IMR-90 (cell line): ENCODE data around the gene SLC35D2. TPM values are rescaled to one million over a fixed set of nuclear protein-coding genes. Genes with fewer than 3 reads are reported as not detected.

Source experiments
- ATAC-seq: fragments of 200-7000 bp; cut with Tn5 transposase; 2 replicates; pipeline ENCODE4 v1.9.1; 2020; ENCODE audit warnings: low read depth, mild to moderate bottlenecking, moderate library complexity
- BruUV-seq: library from RNA; stranded (reverse); fragments of 400-500 nt; replicated peaks from 2 replicates; lab custom pipeline; 2021; lab: Mats Ljungman, UMichigan
- CTCF ChIA-PET: fragments of 300-600 bp; formaldehyde crosslinking; extraction: SDS; loops from one replicate; lab custom pipeline; 2021; ENCODE audit warnings: antibody characterized with exemption; lab: Yijun Ruan, JAX
- POLR2A ChIA-PET: fragments of 300-600 bp; sonication (Branson Sonifier 250); formaldehyde crosslinking; loops from one replicate; lab custom pipeline; 2022; ENCODE audit warnings: antibody characterized with exemption; ENCODE audit not compliant: unreplicated experiment; lab: Charles Lee
- DNase-seq: peaks from one replicate; pipeline ENCODE4 v3.0.0; 2013
- H2AFZ ChIP-seq: replicated peaks from 2 replicates; pipeline ENCODE3; 2013; ENCODE audit warnings: low read length, mild to moderate bottlenecking; ENCODE audit not compliant: poor library complexity
- H2AK5ac ChIP-seq: 2 replicates; pipeline ENCODE4 v1.6.1; 2013; ENCODE audit warnings: low read depth, low read length, inconsistent platforms
- H2AK9ac ChIP-seq: replicated peaks from 2 replicates; pipeline ENCODE3; 2013; ENCODE audit warnings: mild to moderate bottlenecking, low read depth, low read length, moderate library complexity; ENCODE audit not compliant: poor library complexity
- H2BK120ac ChIP-seq: 2 replicates; pipeline ENCODE4 v1.6.1; 2013; ENCODE audit warnings: low read depth, low read length, inconsistent platforms
- H2BK15ac ChIP-seq: 3 replicates; pipeline ENCODE4 v1.6.1; 2013; ENCODE audit warnings: low read depth, low read length, inconsistent platforms
- H2BK20ac ChIP-seq: 2 replicates; pipeline ENCODE4 v1.6.1; 2013; ENCODE audit warnings: low read depth, mild to moderate bottlenecking, inconsistent platforms, low read length, moderate library complexity
- H2BK5ac ChIP-seq: 2 replicates; pipeline ENCODE4 v1.6.1; 2013; ENCODE audit warnings: mild to moderate bottlenecking, low read depth, low read length, inconsistent platforms; ENCODE audit not compliant: poor library complexity, severe bottlenecking
- H3K14ac ChIP-seq: replicated peaks from 2 replicates; pipeline ENCODE4 v1.6.1; 2013; ENCODE audit warnings: low read depth, low read length, inconsistent platforms
- H3K18ac ChIP-seq: 2 replicates; pipeline ENCODE4 v1.6.1; 2013; ENCODE audit warnings: low read depth, low read length, control low read depth
- H3K23ac ChIP-seq: 2 replicates; pipeline ENCODE4 v1.6.1; 2013; ENCODE audit warnings: low read depth, low read length, inconsistent platforms
- H3K27ac ChIP-seq: 2 replicates; pipeline ENCODE4 v1.5.1; 2013; ENCODE audit warnings: mild to moderate bottlenecking, control low read depth, low read length; ENCODE audit not compliant: insufficient read depth
- H3K27me3 ChIP-seq: 2 replicates; pipeline ENCODE4 v1.6.1; 2013; ENCODE audit warnings: low read length; ENCODE audit not compliant: control insufficient read depth, insufficient read depth
- H3K36me3 ChIP-seq: 2 replicates; pipeline ENCODE4 v1.6.1; 2013; ENCODE audit warnings: low read length, mixed read lengths; ENCODE audit not compliant: control insufficient read depth, insufficient read depth
- H3K4ac ChIP-seq: 2 replicates; pipeline ENCODE4 v1.6.1; 2013; ENCODE audit warnings: low read depth, low read length, inconsistent platforms
- H3K4me1 ChIP-seq: 2 replicates; pipeline ENCODE4 v1.6.1; 2013; ENCODE audit warnings: low read length, mixed read lengths; ENCODE audit not compliant: control insufficient read depth, insufficient read depth
- H3K4me2 ChIP-seq: 2 replicates; pipeline ENCODE4 v1.6.1; 2013; ENCODE audit warnings: low read depth, mild to moderate bottlenecking, control low read depth, low read length, moderate library complexity
- H3K4me3 ChIP-seq: 2 replicates; pipeline ENCODE4 v1.5.1; 2013; ENCODE audit warnings: low read depth, mild to moderate bottlenecking, control low read depth, low read length, moderate library complexity; ENCODE audit not compliant: insufficient read depth
- H3K56ac ChIP-seq: 2 replicates; pipeline ENCODE4 v1.6.1; 2013; ENCODE audit warnings: low read length, inconsistent platforms; ENCODE audit not compliant: insufficient read depth; ENCODE audit errors: extremely low read depth
- H3K79me1 ChIP-seq, 2 experiments: 2 replicates each; pipeline ENCODE4 v1.6.1; 2013; ENCODE audit warnings: low read length in 2 of 2, inconsistent platforms in 1 of 2, low read depth in 1 of 2
- H3K9ac ChIP-seq: 2 replicates; pipeline ENCODE4 v1.6.1; 2013; ENCODE audit warnings: low read depth, low read length, control low read depth
- H3K9me1 ChIP-seq: 2 replicates; pipeline ENCODE4 v1.6.1; 2013; ENCODE audit warnings: low read length, inconsistent platforms; ENCODE audit not compliant: insufficient read depth
- H3K9me3 ChIP-seq: 2 replicates; pipeline ENCODE4 v1.6.1; 2013; ENCODE audit warnings: low read length; ENCODE audit not compliant: control insufficient read depth, insufficient read depth
- H4K20me1 ChIP-seq: 2 replicates; pipeline ENCODE4 v1.6.1; 2013; ENCODE audit warnings: low read length, inconsistent platforms; ENCODE audit not compliant: insufficient read depth
- H4K5ac ChIP-seq: 2 replicates; pipeline ENCODE4 v1.6.1; 2013; ENCODE audit warnings: mild to moderate bottlenecking, low read depth, low read length, control low read depth
- H4K8ac ChIP-seq, 2 experiments: 2 replicates each; pipeline ENCODE4 v1.6.1; 2013; ENCODE audit warnings: low read depth in 2 of 2, low read length in 2 of 2, control low read depth in 1 of 2, inconsistent platforms in 1 of 2
- H4K91ac ChIP-seq: 2 replicates; pipeline ENCODE4 v1.6.1; 2013; ENCODE audit warnings: low read depth, low read length, inconsistent platforms; ENCODE audit not compliant: insufficient read depth
- BHLHE40 ChIP-seq: fragments of 150-350 bp; IDR thresholded peaks from 2 replicates; pipeline ENCODE4 v1.6.1; 2016; ENCODE audit warnings: mild to moderate bottlenecking, low read depth, low read length
- CEBPB ChIP-seq: IDR thresholded peaks from 2 replicates; pipeline ENCODE4 v1.6.1; 2012; ENCODE audit warnings: low read depth, low read length, improper control_type of control experiment
- CHD1 ChIP-seq: IDR thresholded peaks from 2 replicates; pipeline ENCODE4 v1.6.1; 2012; ENCODE audit warnings: low read depth, low read length, improper control_type of control experiment
- FOS ChIP-seq: fragments of 150-350 bp; IDR thresholded peaks from 2 replicates; pipeline ENCODE4 v1.6.1; 2016; ENCODE audit warnings: low read depth, low read length
- MAFK ChIP-seq: IDR thresholded peaks from 2 replicates; pipeline ENCODE4 v1.6.1; 2012; ENCODE audit warnings: low read depth, low read length, improper control_type of control experiment
- MAZ ChIP-seq: IDR thresholded peaks from 2 replicates; pipeline ENCODE4 v1.6.1; 2012; ENCODE audit warnings: low read depth, mild to moderate bottlenecking, low read length, improper control_type of control experiment, moderate library complexity, borderline replicate concordance
- MXI1 ChIP-seq: IDR thresholded peaks from 2 replicates; pipeline ENCODE4 v1.6.1; 2012; ENCODE audit warnings: low read depth, mild to moderate bottlenecking, low read length, moderate library complexity, borderline replicate concordance
- NFE2L2 ChIP-seq: fragments of 150-350 bp; IDR thresholded peaks from 2 replicates; pipeline ENCODE4 v1.6.1; 2016; ENCODE audit warnings: low read depth, mild to moderate bottlenecking, low read length
- POLR2A ChIP-seq: IDR thresholded peaks from 2 replicates; pipeline ENCODE4 v1.6.1; 2012; ENCODE audit warnings: mild to moderate bottlenecking, low read depth, low read length
- RAD21 ChIP-seq: IDR thresholded peaks from 2 replicates; pipeline ENCODE4 v1.6.1; 2012; ENCODE audit warnings: low read length, improper control_type of control experiment
- RCOR1 ChIP-seq: IDR thresholded peaks from 2 replicates; pipeline ENCODE4 v1.6.1; 2012; ENCODE audit warnings: mild to moderate bottlenecking, low read length, improper control_type of control experiment; ENCODE audit not compliant: insufficient replicate concordance
- RFX5 ChIP-seq: IDR thresholded peaks from 2 replicates; pipeline ENCODE4 v1.8.0; 2012; ENCODE audit warnings: low read depth, mild to moderate bottlenecking, low read length, moderate library complexity
- SMC3 ChIP-seq: fragments of 150-350 bp; IDR thresholded peaks from 2 replicates; pipeline ENCODE4 v1.6.1; 2016; ENCODE audit warnings: low read depth, mild to moderate bottlenecking, antibody characterized with exemption, low read length, moderate library complexity
- dilution Hi-C: fragments of 300-500 bp; cut with HindIII; formaldehyde crosslinking; loops from one replicate; pipeline ENCODE4 v1.14.3; 2018; ENCODE audit warnings: low sequenced_read_pairs; ENCODE audit not compliant: unreplicated experiment
- in situ Hi-C: fragments of 300-500 bp; cut with MboI; formaldehyde crosslinking; loops from 3 replicates; pipeline ENCODE4 v1.14.3; 2019; ENCODE audit warnings: low sequenced_read_pairs, inconsistent platforms, mixed read lengths
- intact Hi-C: fragments of 100-400 bp; cut with micrococcal nuclease; formaldehyde crosslinking; loops from 2 replicates; pipeline ENCODE4 v1.10.0; 2022
- polyA plus RNA-seq, 3 experiments: library from polyadenylated mRNA; depleted of rRNA; stranded (reverse); fragments of >200 nt; gene quantifications; 2 replicates each; pipeline ENCODE4 v1.2.3, GENCODE V29; 2012; ENCODE audit warnings: low replicate concordance in 1 of 3
- total RNA-seq: library from RNA; depleted of rRNA; stranded (reverse); fragments of >200 nt; gene quantifications from 2 replicates; pipeline ENCODE4 v1.2.3, GENCODE V29; 2012
- TF ChIP-seq, protein P1 (sequence below): fragments of 150-350 bp; IDR thresholded peaks from 2 replicates; pipeline ENCODE4 v1.6.1; 2016; ENCODE audit warnings: low read depth, mild to moderate bottlenecking, low read length, moderate library complexity, borderline replicate concordance
- TF ChIP-seq, protein P2 (sequence below): conservative IDR thresholded peaks from 2 replicates; pipeline ENCODE4 v1.5.1; 2012; ENCODE audit warnings: mild to moderate bottlenecking, low read depth, low read length, improper control_type of control experiment

SLC35D2 gene
- total and polyA plus RNA-seq, 2 of the 4 experiments (the other 2 are of a cell fraction): 9.7 to 11.8 TPM

DNA sequence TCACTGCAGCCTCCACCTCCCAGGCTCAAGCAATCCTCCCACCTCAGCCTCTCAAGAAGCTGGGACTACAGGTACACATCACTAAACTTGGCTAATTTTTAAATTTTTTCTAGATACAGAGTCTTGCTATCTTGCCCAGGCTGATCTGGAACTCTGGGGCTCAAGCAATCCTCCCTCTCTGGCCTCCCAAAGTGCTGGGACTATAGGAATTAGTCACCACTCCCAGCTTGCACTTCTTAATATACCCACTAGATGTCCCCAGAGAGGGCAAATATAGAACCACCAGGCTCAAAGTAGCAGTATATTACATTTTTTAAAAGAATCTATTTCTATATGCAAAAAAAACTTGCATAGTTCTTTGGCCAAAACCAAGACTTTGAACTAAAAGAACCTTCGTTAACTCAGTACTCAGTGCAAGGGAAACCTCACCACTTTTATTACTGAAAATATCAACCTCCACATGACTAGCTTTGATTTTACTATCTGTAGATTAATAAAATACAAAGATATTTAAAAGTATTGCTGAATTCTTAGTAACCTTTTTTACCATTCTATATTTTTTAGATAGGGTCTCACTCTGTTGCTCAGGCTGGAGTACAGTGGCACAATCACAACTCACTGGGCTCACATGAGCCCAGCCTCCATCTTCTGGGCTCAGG lies 55.7 kb downstream of the SLC35D2 start (continued):
- TF ChIP-seq BHLHE40: no peak

DNA sequence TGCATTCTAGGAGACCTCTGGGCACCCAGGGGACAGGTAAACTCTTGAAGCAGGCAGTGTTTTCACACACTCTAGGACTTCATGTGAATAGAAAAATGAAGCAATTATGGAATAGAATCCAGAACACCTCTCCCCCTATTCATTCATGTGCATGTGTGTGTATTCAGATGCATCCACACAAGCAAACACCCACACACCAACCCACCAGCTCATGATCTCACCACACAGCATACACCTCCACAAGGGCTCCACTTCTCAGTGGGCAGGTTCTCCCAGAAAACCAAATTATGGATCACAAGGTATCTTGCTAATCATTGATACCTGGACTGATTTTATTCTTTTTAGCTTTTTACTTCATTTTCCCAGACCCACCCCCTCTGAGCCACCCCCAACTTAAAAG lies 60.3 kb downstream of the SLC35D2 start:
- Histone ChIP-seq H2BK15ac (no peak overlapping the region), H4K8ac (no peak overlapping the region), H3K4me3 (no peak overlapping the region), H3K27ac (no peak overlapping the region), H2AK9ac (no peak overlapping the region), H2BK5ac (no peak overlapping the region), H4K20me1 (no peaks in the 10 kb centered on the region), H3K9ac (no peak overlapping the region), H2BK20ac (no peak overlapping the region), H2BK120ac (no peak overlapping the region), H3K4ac (no peak overlapping the region), H4K5ac (no peak overlapping the region), H3K23ac (no peak overlapping the region), H3K9me3 (no peaks in the 10 kb centered on the region), H3K4me1 (no peaks in the 10 kb centered on the region), H3K79me1 (no peaks in the 10 kb centered on the region), H3K4me2 (no peak overlapping the region), H3K27me3 (no peaks in the 10 kb centered on the region), H2AK5ac (no peak overlapping the region), H3K14ac (no peak overlapping the region), H3K18ac (no peak overlapping the region), H4K91ac (no peak overlapping the region), H2AFZ (no peak overlapping the region), H3K56ac (no peak overlapping the region), H3K36me3 (no peaks in the 10 kb centered on the region), H3K9me1 (no peaks in the 10 kb centered on the region)
- no peak for ATAC-seq
- in situ Hi-C loops: no loop called here
- ChIA-PET POLR2A (no interaction called here), CTCF (no interaction called here)
- intact Hi-C loops: no loop called here
- dilution Hi-C loops: no loop called here
- no TSS peak for BruUV-seq
- DNase-seq: no peak
- no peak for TF ChIP-seq MXI1
- no peak for TF ChIP-seq CEBPB
- TF ChIP-seq RAD21: no peak
- no peak for TF ChIP-seq BHLHE40
- no peak for TF ChIP-seq RFX5
- TF ChIP-seq FOS: no peak
- TF ChIP-seq CHD1: no peak
- no peak for TF ChIP-seq MAFK
- TF ChIP-seq, protein P1, sequence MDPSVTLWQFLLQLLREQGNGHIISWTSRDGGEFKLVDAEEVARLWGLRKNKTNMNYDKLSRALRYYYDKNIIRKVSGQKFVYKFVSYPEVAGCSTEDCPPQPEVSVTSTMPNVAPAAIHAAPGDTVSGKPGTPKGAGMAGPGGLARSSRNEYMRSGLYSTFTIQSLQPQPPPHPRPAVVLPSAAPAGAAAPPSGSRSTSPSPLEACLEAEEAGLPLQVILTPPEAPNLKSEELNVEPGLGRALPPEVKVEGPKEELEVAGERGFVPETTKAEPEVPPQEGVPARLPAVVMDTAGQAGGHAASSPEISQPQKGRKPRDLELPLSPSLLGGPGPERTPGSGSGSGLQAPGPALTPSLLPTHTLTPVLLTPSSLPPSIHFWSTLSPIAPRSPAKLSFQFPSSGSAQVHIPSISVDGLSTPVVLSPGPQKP: no peak
- TF ChIP-seq, protein P2, sequence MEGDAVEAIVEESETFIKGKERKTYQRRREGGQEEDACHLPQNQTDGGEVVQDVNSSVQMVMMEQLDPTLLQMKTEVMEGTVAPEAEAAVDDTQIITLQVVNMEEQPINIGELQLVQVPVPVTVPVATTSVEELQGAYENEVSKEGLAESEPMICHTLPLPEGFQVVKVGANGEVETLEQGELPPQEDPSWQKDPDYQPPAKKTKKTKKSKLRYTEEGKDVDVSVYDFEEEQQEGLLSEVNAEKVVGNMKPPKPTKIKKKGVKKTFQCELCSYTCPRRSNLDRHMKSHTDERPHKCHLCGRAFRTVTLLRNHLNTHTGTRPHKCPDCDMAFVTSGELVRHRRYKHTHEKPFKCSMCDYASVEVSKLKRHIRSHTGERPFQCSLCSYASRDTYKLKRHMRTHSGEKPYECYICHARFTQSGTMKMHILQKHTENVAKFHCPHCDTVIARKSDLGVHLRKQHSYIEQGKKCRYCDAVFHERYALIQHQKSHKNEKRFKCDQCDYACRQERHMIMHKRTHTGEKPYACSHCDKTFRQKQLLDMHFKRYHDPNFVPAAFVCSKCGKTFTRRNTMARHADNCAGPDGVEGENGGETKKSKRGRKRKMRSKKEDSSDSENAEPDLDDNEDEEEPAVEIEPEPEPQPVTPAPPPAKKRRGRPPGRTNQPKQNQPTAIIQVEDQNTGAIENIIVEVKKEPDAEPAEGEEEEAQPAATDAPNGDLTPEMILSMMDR: no peak
- no peak for TF ChIP-seq SMC3
- TF ChIP-seq NFE2L2: no peak
- TF ChIP-seq RCOR1: no peak
- no peak for TF ChIP-seq POLR2A
- TF ChIP-seq MAZ: no peak
